Measurements from ENCODE around the gene TCF7L1. TPM values are rescaled to one million over a fixed set of nuclear protein-coding genes. Genes with fewer than 3 reads are reported as not detected.
"Not testable (repeated sequence)": the region's sequence is repeated elsewhere in the genome, so short reads cannot be mapped to it uniquely, and the experiment has no call there.

The TCF7L1 gene
- total RNA-seq, 2 experiments from 2014 or later, result not detected

- H3K4me1 ChIP-seq (ENCODE audit: insufficient read depth, low read length, poor library complexity, severe bottlenecking), result peaks cover 26% of the 10 kb centered on the region
- CTCF ChIA-PET (ENCODE audit: unreplicated experiment), result interaction anchor here (0.5 to 0.6 kb wide), 2 partner anchors 11 to 211 kb away, joined by 4 to 7 read pairs; partner anchors contain the start of gene MAT2A
- peaks cover 43% of the 10 kb centered on the region for H3K36me3 ChIP-seq (ENCODE audit: insufficient read depth, low read length)
- no peaks in the 10 kb centered on the region for H3K9me3 ChIP-seq (ENCODE audit: low read length)
- peak within 1 kb of the TSS; percentile 73 for H3K27ac ChIP-seq (ENCODE audit: low read depth, low read length, poor library complexity, severe bottlenecking)
- peak within 1 kb of the TSS; percentile 99 for H3K4me2 ChIP-seq (ENCODE audit: low read length)
- peak within 1 kb of the TSS; percentile 93 for H3K4me3 ChIP-seq (ENCODE audit: low read depth, low read length, poor library complexity, severe bottlenecking)
- DNase-seq (ENCODE audit: low spot score), result peak; percentile 96
- peaks cover 26% of the 10 kb centered on the region for H4K20me1 ChIP-seq (ENCODE audit: insufficient read depth, low read length)
- H2AFZ ChIP-seq (ENCODE audit: low read length), result peak within 1 kb of the TSS; percentile 73; the same call in 1 of the 2 replicates
- POLR2A ChIA-PET, result interaction anchor here (0.6 to 2.7 kb wide), 20 partner anchors 9 to 1178 kb away, joined by 3 to 12 read pairs (median 4); partner anchors contain the start of genes ELMOD3, GGCX, MAT2A and RETSAT
- BruUV-seq (replicated peaks), result TSS peak; percentile 94
- no peak for TF ChIP-seq CTCF (conservative IDR thresholded peaks at IDR 0.05; ENCODE audit: low read length)
- TF ChIP-seq EZH2phosphoT487 (IDR thresholded peaks at IDR 0.05; ENCODE audit: borderline replicate concordance, low read depth, low read length), result no peak
- no peaks in the 10 kb centered on the region for H3K9me2 ChIP-seq (ENCODE audit: insufficient read depth, low read length)
- intact Hi-C loops (cut with micrococcal nuclease; ENCODE audit: unreplicated experiment), result loop anchor here (1.0 to 2.0 kb wide), 2 partner anchors 26 to 211 kb away; partner anchors contain the start of genes ELMOD3, MAT2A and RETSAT
- peaks cover 53% of the 10 kb centered on the region for H3K79me2 ChIP-seq (ENCODE audit: insufficient read depth, low read depth, low read length)
Measured at GRCh38 chr2:85327822-85328617, 194.8 kb downstream of the TCF7L1 start, which contains the start of gene TGOLN2. Gene TGOLN2, minus strand, starts transcription at chr2:85327989. Its CDS starts 27 bp downstream, at chr2:85327962.

GRCh38 chr2:85329181-85329651 lies 196.0 kb downstream of the TCF7L1 start:
- POLR2A ChIA-PET, result interaction anchor here (2.6 kb wide), 1 partner anchor 20 kb away, joined by 8 read pairs; no protein-coding TSS in a partner anchor

GRCh38 chr2:85329701-85330100 lies 196.5 kb downstream of the TCF7L1 start:
- H4K20me1 ChIP-seq (ENCODE audit: insufficient read depth, low read length), result peaks cover 18% of the 10 kb centered on the region
- H3K27ac ChIP-seq (ENCODE audit: low read depth, low read length, poor library complexity, severe bottlenecking); H3K4me2 ChIP-seq (ENCODE audit: low read length); H2AFZ ChIP-seq (ENCODE audit: low read length); H3K4me3 ChIP-seq (ENCODE audit: low read depth, low read length, poor library complexity, severe bottlenecking); intact Hi-C loops (cut with micrococcal nuclease; ENCODE audit: unreplicated experiment); DNase-seq (ENCODE audit: low spot score); POLR2A ChIA-PET; H3K9me3 ChIP-seq (ENCODE audit: low read length); CTCF ChIA-PET (ENCODE audit: unreplicated experiment); BruUV-seq (replicated peaks); H3K9me2 ChIP-seq (ENCODE audit: insufficient read depth, low read length): not testable (repeated sequence)
- peaks cover 15% of the 10 kb centered on the region for H3K4me1 ChIP-seq (ENCODE audit: insufficient read depth, low read length, poor library complexity, severe bottlenecking)
- peaks cover 26% of the 10 kb centered on the region for H3K36me3 ChIP-seq (ENCODE audit: insufficient read depth, low read length)
- peaks cover 37% of the 10 kb centered on the region for H3K79me2 ChIP-seq (ENCODE audit: insufficient read depth, low read depth, low read length)

More at GRCh38 chr2:85329181-85329651, 196.0 kb downstream of the TCF7L1 start:
- H3K9me2 ChIP-seq (ENCODE audit: insufficient read depth, low read length), result no peaks in the 10 kb centered on the region
- peak overlapping the region; percentile 99 for H3K4me2 ChIP-seq (ENCODE audit: low read length)
- peak overlapping the region; percentile 93 for H3K4me3 ChIP-seq (ENCODE audit: low read depth, low read length, poor library complexity, severe bottlenecking)
- no TSS peak for BruUV-seq (replicated peaks)
- intact Hi-C loops (cut with micrococcal nuclease; ENCODE audit: unreplicated experiment), result no loop called here
- DNase-seq (ENCODE audit: low spot score), result no peak
- TF ChIP-seq EZH2phosphoT487 (IDR thresholded peaks at IDR 0.05; ENCODE audit: borderline replicate concordance, low read depth, low read length) (no peak), CTCF (conservative IDR thresholded peaks at IDR 0.05; ENCODE audit: low read length) (no peak)
- peaks cover 31% of the 10 kb centered on the region for H3K36me3 ChIP-seq (ENCODE audit: insufficient read depth, low read length)
- no peak overlapping the region for H3K27ac ChIP-seq (ENCODE audit: low read depth, low read length, poor library complexity, severe bottlenecking)
- H4K20me1 ChIP-seq (ENCODE audit: insufficient read depth, low read length), result peaks cover 21% of the 10 kb centered on the region
- no peaks in the 10 kb centered on the region for H3K9me3 ChIP-seq (ENCODE audit: low read length)
- CTCF ChIA-PET (ENCODE audit: unreplicated experiment), result no interaction called here
- peaks cover 20% of the 10 kb centered on the region for H3K4me1 ChIP-seq (ENCODE audit: insufficient read depth, low read length, poor library complexity, severe bottlenecking)
- peaks cover 42% of the 10 kb centered on the region for H3K79me2 ChIP-seq (ENCODE audit: insufficient read depth, low read depth, low read length)
- no peak overlapping the region for H2AFZ ChIP-seq (ENCODE audit: low read length)

Measured in OCI-LY7 (cell line).